OCI-LY3 (cell line): ENCODE measurements around the gene PLAC8.
"Not testable (repeated sequence)": the region's sequence is repeated elsewhere in the genome, so short reads cannot be mapped to it uniquely, and the experiment has no call there.

Experiments used
- H2AFZ ChIP-seq: fragments of 200-600, 300-600 bp; shearing (Covaris generic); 2 replicates; pipeline ENCODE4 v1.6.0; 2014; ENCODE audit warnings: antibody characterized with exemption, low read depth, low read length
- H3K27ac ChIP-seq: fragments of 200-600, 300-600 bp; sonication (generic); 2 replicates; pipeline ENCODE4 v1.5.1; 2014; ENCODE audit warnings: mild to moderate bottlenecking, low read length, moderate library complexity, mixed read lengths
- H3K27me3 ChIP-seq: fragments of 200-600, 300-600 bp; sonication (generic); 2 replicates; pipeline ENCODE4 v1.6.1; 2014; ENCODE audit warnings: low read depth, low read length, mixed read lengths
- H3K36me3 ChIP-seq: fragments of 200-600, 300-600 bp; sonication (generic); replicated peaks from 2 replicates; pipeline ENCODE3; 2014; ENCODE audit warnings: low read depth, low read length, mixed read lengths
- H3K4me1 ChIP-seq: fragments of 300-600, 200-600 bp; sonication (generic); 2 replicates; pipeline ENCODE4 v1.6.1; 2014; ENCODE audit warnings: low read length, mixed read lengths
- H3K4me2 ChIP-seq: fragments of 200-600, 300-600 bp; sonication (generic); 2 replicates; pipeline ENCODE4 v1.6.1; 2014; ENCODE audit warnings: low read length, mixed read lengths
- H3K4me3 ChIP-seq: fragments of 300-600, 200-600 bp; sonication (generic); 2 replicates; pipeline ENCODE4 v1.5.1; 2014; ENCODE audit warnings: antibody characterized with exemption, mild to moderate bottlenecking, low read length, moderate library complexity
- H3K79me2 ChIP-seq: fragments of 300-600, 200-600 bp; shearing (Covaris generic); 2 replicates; pipeline ENCODE4 v1.6.1; 2014; ENCODE audit warnings: mild to moderate bottlenecking, low read length, mixed read lengths
- H3K9ac ChIP-seq: fragments of 300-600, 200-600 bp; shearing (Covaris generic); 2 replicates; pipeline ENCODE4 v1.6.0; 2014; ENCODE audit warnings: mild to moderate bottlenecking, low read length, moderate library complexity
- H3K9me3 ChIP-seq: fragments of 200-600, 300-600 bp; shearing (Covaris generic); 2 replicates; pipeline ENCODE4 v1.6.1; 2014; ENCODE audit warnings: low read length, mixed read lengths; ENCODE audit not compliant: insufficient read depth
- H4K20me1 ChIP-seq: fragments of 200-600, 300-600 bp; sonication (generic); 2 replicates; pipeline ENCODE4 v1.6.1; 2016; ENCODE audit warnings: low read length, mixed read lengths; ENCODE audit not compliant: insufficient read depth
- CTCF ChIP-seq: fragments of 200-600, 300-600 bp; sonication (generic); IDR thresholded peaks from 2 replicates; pipeline ENCODE4 v1.5.1; 2014; ENCODE audit warnings: antibody characterized with exemption, low read length, low read depth
- EZH2phosphoT487 ChIP-seq: fragments of 200-600 bp; shearing (Covaris generic); IDR thresholded peaks from 2 replicates; pipeline ENCODE4 v1.6.1; 2018; ENCODE audit warnings: antibody characterized with exemption, mixed run types, low read depth

Gene PLAC8

GRCh38 chr4:83083925-83084475, 30.5 kb downstream of the PLAC8 start:
- Histone ChIP-seq H2AFZ (no peak overlapping the region), H3K36me3 (no peaks in the 10 kb centered on the region), H3K9me3 (no peaks in the 10 kb centered on the region), H3K9ac (no peak overlapping the region), H3K4me3 (no peak overlapping the region), H3K79me2 (no peaks in the 10 kb centered on the region), H4K20me1 (no peaks in the 10 kb centered on the region), H3K27me3 (no peaks in the 10 kb centered on the region), H3K4me1 (peaks cover 8% of the 10 kb centered on the region), H3K27ac (no peak overlapping the region), H3K4me2 (no peak overlapping the region)
- TF ChIP-seq CTCF = no peak
- no peak for TF ChIP-seq EZH2phosphoT487

GRCh38 chr4:83082777-83083176, 31.8 kb downstream of the PLAC8 start:
- Histone ChIP-seq H3K4me1 (peaks cover 8% of the 10 kb centered on the region), H3K27ac (no peak overlapping the region), H3K79me2 (no peaks in the 10 kb centered on the region), H2AFZ (no peak overlapping the region), H4K20me1 (no peaks in the 10 kb centered on the region), H3K36me3 (peaks cover 3% of the 10 kb centered on the region), H3K9me3 (no peaks in the 10 kb centered on the region), H3K4me2 (no peak overlapping the region), H3K27me3 (no peaks in the 10 kb centered on the region), H3K4me3 (no peak overlapping the region), H3K9ac (no peak overlapping the region)
- TF ChIP-seq EZH2phosphoT487 = no peak
- TF ChIP-seq CTCF = no peak

GRCh38 chr4:83080561-83080960, 34.0 kb downstream of the PLAC8 start:
- no peak overlapping the region for H3K9ac ChIP-seq
- no peaks in the 10 kb centered on the region for H4K20me1 ChIP-seq
- peaks cover 7% of the 10 kb centered on the region for H3K36me3 ChIP-seq
- H3K4me2 ChIP-seq = no peak overlapping the region
- H3K4me1 ChIP-seq = peaks cover 19% of the 10 kb centered on the region
- no peak overlapping the region for H3K4me3 ChIP-seq
- H3K27ac ChIP-seq = no peak overlapping the region
- TF ChIP-seq EZH2phosphoT487 = no peak
- TF ChIP-seq CTCF = no peak
- no peaks in the 10 kb centered on the region for H3K27me3 ChIP-seq
- H3K79me2 ChIP-seq = no peaks in the 10 kb centered on the region
- no peak overlapping the region for H2AFZ ChIP-seq
- no peaks in the 10 kb centered on the region for H3K9me3 ChIP-seq

GRCh38 chr4:83075311-83076095, 39.0 kb downstream of the PLAC8 start:
- no peaks in the 10 kb centered on the region for H3K79me2 ChIP-seq
- peak overlapping the region; percentile 75 for H3K4me2 ChIP-seq
- H3K27ac ChIP-seq = peak overlapping the region; percentile 66
- H3K9ac ChIP-seq = peak overlapping the region; percentile 19; the same call in 1 of the 2 replicates
- no peak for TF ChIP-seq CTCF
- no peak for TF ChIP-seq EZH2phosphoT487
- H3K36me3 ChIP-seq = peaks cover 10% of the 10 kb centered on the region
- H3K9me3 ChIP-seq = no peaks in the 10 kb centered on the region
- no peak overlapping the region for H2AFZ ChIP-seq
- peaks cover 31% of the 10 kb centered on the region for H3K4me1 ChIP-seq
- no peaks in the 10 kb centered on the region for H4K20me1 ChIP-seq
- H3K27me3 ChIP-seq = no peaks in the 10 kb centered on the region
- peak overlapping the region; percentile 41 for H3K4me3 ChIP-seq

- Histone ChIP-seq H3K27ac (peak overlapping the region; percentile 66), H3K4me2 (peak overlapping the region; percentile 75), H3K4me3 (0 out of 2 replicates have a peak overlapping the region, but pooled peaks have one; percentile 41), H3K4me1 (peaks cover 28% of the 10 kb centered on the region)
- not testable (repeated sequence) for H3K36me3 ChIP-seq, H3K9ac ChIP-seq, H4K20me1 ChIP-seq, H3K9me3 ChIP-seq, H3K27me3 ChIP-seq, H2AFZ ChIP-seq, H3K79me2 ChIP-seq
Observed at GRCh38 chr4:83074783-83075182, 39.7 kb downstream of the PLAC8 start.
